H9 (cell line): Measurements from ENCODE around the gene KIF12. TPM values are rescaled to one million over a fixed set of nuclear protein-coding genes. Genes with fewer than 3 reads are reported as not detected.

ENCODE experiments used
- DNase-seq: peaks from one replicate; pipeline ENCODE4 v3.0.0-alpha.2; 2017
- H2AFZ ChIP-seq: one replicate; pipeline ENCODE4 v1.6.1; 2013; ENCODE audit warnings: mild to moderate bottlenecking, low read length, control low read depth, moderate library complexity
- H2AK5ac ChIP-seq: 2 replicates; pipeline ENCODE4 v1.6.1; 2013; ENCODE audit warnings: low read length, control low read depth, mixed read lengths; ENCODE audit not compliant: insufficient read length
- H2BK120ac ChIP-seq: one replicate; pipeline ENCODE4 v1.6.1; 2013; ENCODE audit warnings: low read depth, mild to moderate bottlenecking, low read length, control low read depth, inconsistent platforms; ENCODE audit not compliant: poor library complexity, severe bottlenecking
- H2BK12ac ChIP-seq: 2 replicates; pipeline ENCODE4 v1.6.1; 2013; ENCODE audit warnings: low read length, control low read depth, mixed read lengths, low read depth; ENCODE audit not compliant: insufficient read length
- H2BK15ac ChIP-seq: 2 replicates; pipeline ENCODE4 v1.6.1; 2013; ENCODE audit warnings: low read depth, low read length, control low read depth
- H2BK20ac ChIP-seq: one replicate; pipeline ENCODE4 v1.6.1; 2013; ENCODE audit warnings: low read depth, mild to moderate bottlenecking, low read length, control low read depth, inconsistent platforms; ENCODE audit not compliant: poor library complexity, severe bottlenecking
- H2BK5ac ChIP-seq: 2 replicates; pipeline ENCODE4 v1.6.1; 2013; ENCODE audit warnings: low read length, control low read depth, mixed read lengths; ENCODE audit not compliant: insufficient read length
- H3K14ac ChIP-seq: 2 replicates; pipeline ENCODE4 v1.6.1; 2013; ENCODE audit warnings: low read length, control low read depth; ENCODE audit not compliant: insufficient read depth
- H3K18ac ChIP-seq: 2 replicates; pipeline ENCODE4 v1.6.1; 2013; ENCODE audit warnings: low read depth, mild to moderate bottlenecking, mixed read lengths, low read length, control low read depth; ENCODE audit not compliant: insufficient read length
- H3K23ac ChIP-seq: 2 replicates; pipeline ENCODE4 v1.6.1; 2013; ENCODE audit warnings: low read length, control low read depth, mixed read lengths, low read depth; ENCODE audit not compliant: insufficient read length
- H3K23me2 ChIP-seq: 2 replicates; pipeline ENCODE4 v1.6.1; 2013; ENCODE audit warnings: low read depth, mild to moderate bottlenecking, mixed read lengths, low read length, control low read depth; ENCODE audit not compliant: insufficient read length, poor library complexity, severe bottlenecking
- H3K27ac ChIP-seq: 2 replicates; pipeline ENCODE4 v1.5.1; 2013; ENCODE audit warnings: low read length, control low read depth, mixed read lengths, low read depth; ENCODE audit not compliant: insufficient read length
- H3K27me3 ChIP-seq: 2 replicates; pipeline ENCODE4 v1.6.1; 2013; ENCODE audit warnings: low read length, control low read depth, inconsistent platforms; ENCODE audit not compliant: insufficient read depth
- H3K4ac ChIP-seq: 2 replicates; pipeline ENCODE4 v1.6.1; 2013; ENCODE audit warnings: low read depth, mild to moderate bottlenecking, control low read depth, inconsistent platforms, low read length, moderate library complexity
- H3K4me1 ChIP-seq: 2 replicates; pipeline ENCODE4 v1.6.1; 2013; ENCODE audit warnings: low read length, control low read depth, inconsistent platforms; ENCODE audit not compliant: insufficient read depth
- H3K4me2 ChIP-seq: 2 replicates; pipeline ENCODE4 v1.6.1; 2013; ENCODE audit warnings: low read length, control low read depth, mixed read lengths; ENCODE audit not compliant: insufficient read length, insufficient read depth
- H3K56ac ChIP-seq: 2 replicates; pipeline ENCODE4 v1.6.1; 2013; ENCODE audit warnings: low read depth, mild to moderate bottlenecking, mixed read lengths, low read length, control low read depth; ENCODE audit not compliant: insufficient read length
- H3K79me1 ChIP-seq: 2 replicates; pipeline ENCODE4 v1.6.1; 2013; ENCODE audit warnings: low read depth, mild to moderate bottlenecking, moderate library complexity, low read length, control low read depth, inconsistent platforms; ENCODE audit not compliant: insufficient read depth, poor library complexity, severe bottlenecking
- H3K79me2 ChIP-seq: 2 replicates; pipeline ENCODE4 v1.6.1; 2013; ENCODE audit warnings: low read length, control low read depth, inconsistent platforms; ENCODE audit not compliant: insufficient read depth
- H3K9ac ChIP-seq: 2 replicates; pipeline ENCODE4 v1.6.1; 2013; ENCODE audit warnings: low read length, control low read depth, mixed read lengths; ENCODE audit not compliant: insufficient read length; ENCODE audit errors: extremely low read depth
- H3K9me3 ChIP-seq: one replicate; pipeline ENCODE4 v1.6.1; 2013; ENCODE audit warnings: low read depth, low read length, inconsistent platforms; ENCODE audit not compliant: control insufficient read depth
- H3T11ph ChIP-seq: one replicate; pipeline ENCODE4 v1.6.1; 2013; ENCODE audit warnings: mild to moderate bottlenecking, low read length, control low read depth, inconsistent platforms
- H4K20me1 ChIP-seq: one replicate; pipeline ENCODE4 v1.6.1; 2013; ENCODE audit not compliant: control insufficient read depth, insufficient read length, insufficient read depth
- H4K5ac ChIP-seq: 2 replicates; pipeline ENCODE4 v1.6.1; 2013; ENCODE audit warnings: low read depth, mild to moderate bottlenecking, mixed read lengths, low read length, control low read depth; ENCODE audit not compliant: insufficient read length
- H4K8ac ChIP-seq: replicated peaks from 2 replicates; pipeline ENCODE4 v1.6.1; 2013; ENCODE audit warnings: low read length, control low read depth, mixed read lengths, low read depth; ENCODE audit not compliant: insufficient read length
- H4K91ac ChIP-seq: 2 replicates; pipeline ENCODE4 v1.6.1; 2013; ENCODE audit warnings: low read depth, mild to moderate bottlenecking, moderate library complexity, mixed read lengths, low read length, control low read depth; ENCODE audit not compliant: insufficient read length
- H3K27ac Mint-ChIP-seq, 3 experiments: 2 replicates in 2 of 3; 3 replicates in 1 of 3; pipeline ENCODE4 v1.8.0; 2020 to 2021; ENCODE audit warnings: mixed read lengths in 3 of 3, mild to moderate bottlenecking in 1 of 3, moderate library complexity in 1 of 3
- H3K27me3 Mint-ChIP-seq: 2 replicates; pipeline ENCODE4 v1.8.0; 2021; ENCODE audit warnings: low read depth, mild to moderate bottlenecking, moderate library complexity, mixed read lengths
- H3K36me3 Mint-ChIP-seq, 3 experiments: 2 replicates in 2 of 3; 3 replicates in 1 of 3; pipeline ENCODE4 v1.8.0; 2020 to 2021; ENCODE audit warnings: low read depth in 3 of 3, mixed read lengths in 3 of 3; ENCODE audit not compliant: insufficient read depth in 1 of 3
- H3K4me1 Mint-ChIP-seq, 2 experiments: 2 replicates each; pipeline ENCODE4 v1.8.0; 2020; ENCODE audit warnings: mixed read lengths in 2 of 2
- H3K4me3 Mint-ChIP-seq, 2 experiments: 2 replicates in 1 of 2; 3 replicates in 1 of 2; pipeline ENCODE4 v1.8.0; 2020 to 2021; ENCODE audit warnings: mild to moderate bottlenecking in 2 of 2, mixed read lengths in 2 of 2, moderate library complexity in 1 of 2
- H3K9me3 Mint-ChIP-seq, 2 experiments: 2 replicates in 1 of 2; 3 replicates in 1 of 2; pipeline ENCODE4 v1.8.0; 2020; ENCODE audit warnings: mild to moderate bottlenecking in 2 of 2, mixed read lengths in 2 of 2, moderate library complexity in 1 of 2
- CTCF ChIP-seq: fragments of 200-600 bp; sonication (generic); conservative IDR thresholded peaks from 3 replicates; pipeline ENCODE4 v1.8.0; 2021; ENCODE audit warnings: antibody characterized with exemption, mild to moderate bottlenecking
- WGBS: extraction: QIAGEN DNeasy Blood & Tissue Kit; methylation state at CpG from one replicate; pipeline ENCODE4 v1.1.7; 2013; ENCODE audit warnings: missing lambda C conversion rate, low lambda C conversion rate, mixed read lengths; ENCODE audit not compliant: insufficient read length; ENCODE audit errors: extremely low coverage; 5-methylcytosine and 5-hydroxymethylcytosine counted together
- total RNA-seq: library from RNA; stranded (reverse); gene quantifications from 2 replicates; pipeline ENCODE4 v1.2.1, GENCODE V29; 2021

Gene KIF12
- total RNA-seq, 1 experiment from 2014 or later: 3.3 TPM

- Mint-ChIP-seq H3K4me1 (peaks cover 7 to 26% of the 10 kb centered on the region in 2 experiments), H3K9me3 (peaks cover 0 to 3% of the 10 kb centered on the region in 2 experiments; a peak in 2 of 5 replicates), H3K4me3 (no peak overlapping the region), H3K27me3 (peaks cover 41% of the 10 kb centered on the region), H3K27ac (no peak overlapping the region; a peak in 1 of 7 replicates), H3K36me3 (no peaks in the 10 kb centered on the region; a peak in 1 of 7 replicates)
- no peak overlapping the region for H2BK15ac ChIP-seq
- no peaks in the 10 kb centered on the region for H3K4me1 ChIP-seq
- TF ChIP-seq CTCF: no peak
- H2BK20ac ChIP-seq: no peak overlapping the region
- H3K14ac ChIP-seq: no peak overlapping the region; the same call in 1 of the 2 replicates
- H3K27ac ChIP-seq: no peak overlapping the region
- H3K18ac ChIP-seq: no peak overlapping the region
- H2BK5ac ChIP-seq: no peak overlapping the region
- H3K4me2 ChIP-seq: no peak overlapping the region
- H4K20me1 ChIP-seq: no peaks in the 10 kb centered on the region
- H3K9me3 ChIP-seq: no peaks in the 10 kb centered on the region
- H4K91ac ChIP-seq: no peak overlapping the region
- no peak for DNase-seq
- H2AK5ac ChIP-seq: no peak overlapping the region
- H2AFZ ChIP-seq: no peak overlapping the region
- no peak overlapping the region for H3K56ac ChIP-seq
- no peak overlapping the region for H4K5ac ChIP-seq
- no peak overlapping the region for H3K4ac ChIP-seq
- H3K23me2 ChIP-seq: no peaks in the 10 kb centered on the region
- H3K79me1 ChIP-seq: no peaks in the 10 kb centered on the region
- no peak overlapping the region for H2BK12ac ChIP-seq
- H2BK120ac ChIP-seq: no peak overlapping the region
- H4K8ac ChIP-seq: no peak overlapping the region
- no peak overlapping the region for H3T11ph ChIP-seq
- no peak overlapping the region for H3K23ac ChIP-seq
- no CpG with 5 or more reads among the region's 13 CpGs for WGBS
- no peaks in the 10 kb centered on the region; the same call in 1 of the 2 replicates for H3K27me3 ChIP-seq
- no peak overlapping the region for H3K9ac ChIP-seq
- H3K79me2 ChIP-seq: no peaks in the 10 kb centered on the region
These were observed 25.8 kb upstream of the KIF12 start for GRCh38 chr9:114124666-114125475.
